Sigmoid colon (tissue), 4 donors: ENCODE results near the gene TANGO6.

Experiments
- POLR2A ChIP-seq, 2 donors: fragments of 450-650 bp; IDR thresholded peaks; one replicate each; pipeline ENCODE4 v1.6.1; 2016; ENCODE audit warnings: antibody characterized with exemption in 2 of 2, mild to moderate bottlenecking in 2 of 2, moderate library complexity in 2 of 2
- POLR2AphosphoS5 ChIP-seq, 4 donors: sonication (generic); formaldehyde crosslinking; IDR thresholded peaks; one replicate each; pipeline ENCODE4 v1.6.1; 2017; ENCODE audit warnings: antibody characterized with exemption in 4 of 4
- TF ChIP-seq, protein P1 (sequence below), 4 experiments: fragments of 450-650 bp in 3 of 4; fragments of 200-600 bp in 1 of 4; IDR thresholded peaks; one replicate each; pipeline ENCODE4 v1.5.1; 2016 to 2019; ENCODE audit warnings: antibody characterized with exemption in 4 of 4, mild to moderate bottlenecking in 3 of 4, moderate library complexity in 2 of 4

DNA sequence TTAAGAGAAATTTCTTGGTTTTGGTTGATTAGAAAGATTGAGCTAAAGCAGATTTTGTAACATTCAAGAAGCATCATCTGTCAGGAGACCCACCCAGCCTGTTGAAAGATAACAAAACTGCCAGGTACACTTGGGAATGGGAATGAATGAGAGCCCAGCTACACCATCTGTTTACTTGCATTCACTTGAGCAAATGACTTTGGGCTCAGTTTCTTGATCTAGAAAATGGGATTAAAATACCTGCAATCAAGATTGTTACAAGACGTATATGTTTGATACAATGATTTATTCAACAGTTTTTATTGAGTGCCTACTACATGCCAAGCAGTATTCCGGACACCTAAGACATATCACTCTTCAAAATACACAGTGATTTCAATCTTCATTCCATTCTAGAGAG lies 185.8 kb downstream of the TANGO6 start:
- TF ChIP-seq, protein P1, sequence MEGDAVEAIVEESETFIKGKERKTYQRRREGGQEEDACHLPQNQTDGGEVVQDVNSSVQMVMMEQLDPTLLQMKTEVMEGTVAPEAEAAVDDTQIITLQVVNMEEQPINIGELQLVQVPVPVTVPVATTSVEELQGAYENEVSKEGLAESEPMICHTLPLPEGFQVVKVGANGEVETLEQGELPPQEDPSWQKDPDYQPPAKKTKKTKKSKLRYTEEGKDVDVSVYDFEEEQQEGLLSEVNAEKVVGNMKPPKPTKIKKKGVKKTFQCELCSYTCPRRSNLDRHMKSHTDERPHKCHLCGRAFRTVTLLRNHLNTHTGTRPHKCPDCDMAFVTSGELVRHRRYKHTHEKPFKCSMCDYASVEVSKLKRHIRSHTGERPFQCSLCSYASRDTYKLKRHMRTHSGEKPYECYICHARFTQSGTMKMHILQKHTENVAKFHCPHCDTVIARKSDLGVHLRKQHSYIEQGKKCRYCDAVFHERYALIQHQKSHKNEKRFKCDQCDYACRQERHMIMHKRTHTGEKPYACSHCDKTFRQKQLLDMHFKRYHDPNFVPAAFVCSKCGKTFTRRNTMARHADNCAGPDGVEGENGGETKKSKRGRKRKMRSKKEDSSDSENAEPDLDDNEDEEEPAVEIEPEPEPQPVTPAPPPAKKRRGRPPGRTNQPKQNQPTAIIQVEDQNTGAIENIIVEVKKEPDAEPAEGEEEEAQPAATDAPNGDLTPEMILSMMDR (IDR thresholded peaks at IDR 0.05) = no peak
- TF ChIP-seq POLR2A (IDR thresholded peaks at IDR 0.05) (no peak), POLR2AphosphoS5 (IDR thresholded peaks at IDR 0.05) (no peak)
